ENCODE data around the gene PIEZO1.
"Not testable (repeated sequence)": the region's sequence is repeated elsewhere in the genome, so short reads cannot be mapped to it uniquely, and the experiment has no call there.

Gene PIEZO1

GRCh38 chr16:88785106-88785924 is at the start of gene PIEZO1:
PIEZO1 (minus strand) TSS chr16:88785220; CDS start chr16:88784964, 256 bp downstream.
- DNase-seq (ENCODE audit: low spot score): peak; percentile 66

GRCh38 chr16:88834670-88835069 is 49.6 kb upstream of the PIEZO1 start:
- DNase-seq (ENCODE audit: low spot score): no peak

DNA sequence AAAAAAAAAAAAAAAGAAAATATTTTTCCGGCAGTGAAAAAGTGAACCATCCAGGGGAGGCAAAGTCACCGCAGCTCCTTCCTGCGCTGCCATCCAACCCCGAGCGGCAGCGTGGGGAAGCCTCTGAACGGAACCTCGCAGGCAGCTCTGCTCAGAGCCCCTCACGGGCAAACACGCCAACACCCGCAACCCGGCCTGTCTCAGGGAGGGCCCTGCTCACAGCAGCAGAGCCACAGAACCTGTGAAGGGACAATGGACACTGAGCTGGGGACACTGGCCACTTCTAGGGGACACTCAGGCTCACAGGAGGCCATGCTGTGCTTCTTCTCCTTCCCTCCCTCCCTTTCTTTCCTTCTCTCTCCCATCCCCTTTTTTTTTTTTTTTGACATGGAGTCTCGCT is 48.1 kb upstream of the PIEZO1 start:
- DNase-seq (ENCODE audit: low spot score): no peak

- no peak for DNase-seq (ENCODE audit: low spot score)
Observed at GRCh38 chr16:88831838-88832237, 46.8 kb upstream of the PIEZO1 start.

- no peak for DNase-seq (ENCODE audit: low spot score)
Observed at GRCh38 chr16:88830783-88831182, 45.8 kb upstream of the PIEZO1 start.

DNA sequence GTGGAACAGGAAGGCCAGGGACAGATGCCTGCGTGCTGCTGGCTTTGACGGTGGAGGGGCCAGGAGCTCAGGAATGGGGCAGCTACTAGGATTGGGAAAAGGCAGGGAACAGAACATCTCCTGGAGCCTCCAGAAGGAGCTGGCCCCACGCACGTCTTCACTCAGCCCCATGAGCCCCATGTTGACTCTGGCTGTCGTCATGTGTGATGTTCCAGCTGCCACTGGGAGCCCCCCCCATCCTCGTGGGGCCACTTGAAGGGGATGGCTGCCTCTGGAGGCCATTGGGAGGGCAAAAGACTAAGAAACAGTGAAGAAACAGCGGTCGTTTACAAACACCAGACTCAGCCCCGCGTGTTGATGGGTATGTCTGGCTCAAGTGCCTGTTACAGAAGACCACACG is 45.2 kb upstream of the PIEZO1 start:
- DNase-seq (ENCODE audit: low spot score): no peak

GRCh38 chr16:88828711-88829110 is 43.7 kb upstream of the PIEZO1 start:
- peak; percentile 34 for DNase-seq (ENCODE audit: low spot score)

DNA sequence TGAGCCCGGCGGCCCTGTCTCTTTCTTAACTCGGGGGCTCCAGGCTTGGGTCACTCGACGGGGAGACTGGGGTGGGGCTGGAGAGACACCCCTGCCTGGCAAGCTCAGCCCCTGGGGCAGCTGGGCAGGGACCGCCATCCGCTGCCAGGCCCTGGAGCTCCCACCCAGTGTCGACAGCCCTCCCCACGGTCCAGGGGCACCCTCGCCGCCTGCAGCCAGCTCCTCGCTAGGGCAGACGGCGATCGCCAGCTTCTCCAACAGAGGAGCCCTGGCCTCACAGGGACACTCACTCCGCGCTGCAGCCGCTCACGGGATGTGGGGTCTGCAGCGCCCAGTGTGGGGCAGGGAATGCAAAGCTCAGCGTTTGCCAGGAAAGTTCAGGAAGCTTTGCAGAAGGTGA is 42.7 kb upstream of the PIEZO1 start:
- DNase-seq (ENCODE audit: low spot score): no peak

DNA sequence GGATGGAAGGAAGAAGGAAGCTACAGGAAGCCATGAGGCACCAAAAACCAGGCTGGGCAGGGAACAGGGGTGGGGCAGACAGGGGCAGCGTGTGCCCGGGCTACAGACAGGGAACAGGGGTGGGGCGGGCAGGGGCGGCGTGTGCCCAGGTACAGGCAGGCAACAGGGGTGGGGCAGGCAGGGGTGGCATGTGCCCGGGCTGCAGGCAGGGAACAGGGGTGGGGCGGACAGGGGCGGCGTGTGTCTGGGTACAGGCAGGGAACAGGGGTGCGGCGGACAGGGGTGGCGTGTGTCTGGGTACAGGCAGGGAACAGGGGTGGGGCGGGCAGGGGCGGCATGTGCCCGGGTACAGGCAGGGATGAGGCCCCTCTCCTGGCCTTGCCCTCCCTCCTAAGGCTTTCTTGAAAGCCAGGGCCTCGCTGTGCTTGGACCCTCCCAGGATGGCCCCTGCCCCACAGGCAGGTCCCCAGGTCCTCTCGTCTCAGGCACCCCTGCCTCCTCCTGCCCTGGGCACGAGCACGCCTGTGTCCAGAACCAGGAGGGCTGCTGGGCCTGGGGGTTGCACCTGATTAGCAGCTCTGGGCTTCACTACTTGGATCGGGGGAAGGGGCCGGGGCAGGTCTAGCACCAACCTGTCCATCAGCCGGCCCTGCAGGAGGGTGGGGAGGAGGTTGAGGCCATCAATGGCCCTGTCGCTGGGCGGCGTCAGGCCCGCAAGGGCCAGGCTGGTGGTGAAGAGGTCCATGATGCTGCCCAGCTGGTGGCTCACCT is 41.2 kb upstream of the PIEZO1 start:
- no peak for DNase-seq (ENCODE audit: low spot score)

DNA sequence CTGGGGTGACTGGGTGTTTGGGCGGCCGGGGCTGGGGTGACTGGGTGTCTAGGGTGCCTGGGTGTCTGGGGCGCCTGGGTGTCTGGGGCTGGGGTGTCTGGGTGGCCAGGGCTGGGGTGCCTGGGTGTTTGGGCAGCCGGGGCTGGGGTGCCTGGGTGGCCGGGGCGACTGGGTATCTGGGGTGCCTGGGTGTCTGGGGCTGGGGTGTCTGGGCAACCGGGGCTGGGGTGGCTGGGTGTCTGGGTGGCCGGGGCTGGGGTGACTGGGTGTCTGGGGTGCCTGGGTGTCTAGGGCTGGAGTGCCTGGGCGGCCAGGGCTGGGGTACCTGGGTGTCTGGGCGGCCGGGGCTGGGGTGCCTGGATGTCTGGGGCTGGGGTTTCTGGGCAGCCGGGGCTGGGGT is 40.1 kb upstream of the PIEZO1 start:
- no peak for DNase-seq (ENCODE audit: low spot score)

DNA sequence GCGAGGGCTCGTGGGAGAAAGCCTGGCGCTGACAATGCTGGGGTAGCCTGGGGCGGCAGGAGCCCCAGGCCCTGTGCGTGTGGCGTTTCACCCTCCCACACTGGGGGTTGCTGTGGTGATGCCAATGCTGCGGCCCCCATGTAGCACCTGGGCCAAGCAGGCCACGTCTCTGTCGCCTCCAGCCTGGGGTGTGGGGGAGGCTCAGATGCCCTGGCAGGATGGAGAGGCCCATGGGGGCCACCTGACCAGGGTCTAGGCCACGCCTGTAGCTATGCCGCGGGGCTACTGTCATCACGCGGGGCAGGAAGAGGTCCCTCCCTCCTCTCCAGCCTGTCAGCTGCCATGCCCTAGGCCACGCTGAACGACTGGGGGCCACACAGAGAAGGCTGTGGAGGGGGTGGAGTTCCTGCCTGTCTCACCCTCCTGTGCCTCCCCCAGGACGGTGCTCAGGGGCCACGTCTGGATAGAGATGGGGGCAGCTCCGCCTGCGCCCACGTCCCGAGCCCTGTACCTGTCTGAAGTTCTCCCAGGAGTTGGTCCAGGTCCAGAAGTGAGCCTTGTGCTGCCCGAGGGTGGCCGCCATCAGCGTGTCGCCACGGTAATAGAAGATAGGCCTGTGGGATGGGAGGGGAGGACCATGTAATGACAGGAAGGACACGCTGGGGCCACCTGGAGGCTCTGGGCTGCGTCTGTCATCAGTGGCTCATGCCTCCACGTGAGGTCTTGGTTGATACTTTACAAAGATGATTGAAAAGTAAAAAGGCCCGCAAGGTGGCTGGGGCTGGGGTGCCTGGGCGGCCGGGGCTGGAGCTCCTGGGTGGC is 39.4 kb upstream of the PIEZO1 start:
- no peak for DNase-seq (ENCODE audit: low spot score)

DNA sequence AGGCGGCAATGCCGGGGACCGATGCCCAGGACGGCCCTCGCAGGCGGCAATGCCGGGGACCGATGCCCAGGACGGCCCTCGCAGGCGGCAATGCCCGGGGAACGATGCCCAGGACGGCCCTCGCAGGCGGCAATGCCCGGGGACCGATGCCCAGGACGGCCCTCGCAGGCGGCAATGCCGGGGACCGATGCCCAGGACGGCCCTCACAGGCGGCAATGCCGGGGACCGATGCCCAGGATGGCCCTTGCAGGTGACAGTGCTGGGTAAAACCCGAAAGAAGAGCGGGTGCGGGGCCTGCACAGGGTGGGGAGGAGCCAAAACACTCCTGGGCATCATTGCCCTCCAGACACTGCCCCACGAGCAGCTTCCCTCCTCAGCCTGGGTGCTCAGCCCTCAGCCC is 38.6 kb upstream of the PIEZO1 start:
- not testable (repeated sequence) for DNase-seq (ENCODE audit: low spot score)

DNA sequence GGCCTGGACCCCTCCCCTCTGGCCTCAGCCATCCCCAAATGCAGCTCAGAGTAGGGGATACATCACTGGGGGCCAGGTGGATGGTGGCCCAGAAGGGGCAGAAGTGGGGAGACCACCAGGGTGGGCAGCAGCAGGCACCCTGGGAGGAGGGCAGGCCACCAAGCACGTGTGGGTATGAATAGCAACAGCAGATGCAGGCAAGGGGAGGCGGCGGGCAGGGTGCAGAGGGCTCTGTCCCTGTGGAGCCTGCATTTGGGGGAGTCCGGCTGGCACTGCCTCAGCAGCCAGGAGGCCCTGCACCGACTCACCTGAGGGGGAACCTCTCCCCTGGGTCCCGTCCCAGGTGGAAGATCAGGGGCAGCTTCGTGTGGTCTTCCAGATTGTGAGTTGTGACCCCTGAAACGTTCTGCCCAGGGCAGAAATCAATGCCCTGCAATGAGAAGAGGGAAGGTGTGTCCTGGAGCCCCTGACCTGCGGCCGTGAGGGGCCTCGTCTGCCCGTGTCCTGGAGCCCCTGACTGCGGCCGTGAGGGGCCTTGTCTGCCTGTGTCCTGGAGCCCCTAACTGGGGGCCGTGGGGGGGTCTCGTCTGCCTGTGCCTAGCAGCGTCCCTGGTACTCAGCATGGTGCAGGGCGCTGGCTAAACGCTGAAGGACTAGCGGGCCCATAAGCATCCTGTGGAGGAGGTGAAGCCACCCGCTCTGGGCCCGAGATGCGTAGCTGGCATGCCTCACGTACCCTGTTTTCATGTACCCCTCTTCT is 37.4 kb upstream of the PIEZO1 start:
- DNase-seq (ENCODE audit: low spot score): no peak

DNA sequence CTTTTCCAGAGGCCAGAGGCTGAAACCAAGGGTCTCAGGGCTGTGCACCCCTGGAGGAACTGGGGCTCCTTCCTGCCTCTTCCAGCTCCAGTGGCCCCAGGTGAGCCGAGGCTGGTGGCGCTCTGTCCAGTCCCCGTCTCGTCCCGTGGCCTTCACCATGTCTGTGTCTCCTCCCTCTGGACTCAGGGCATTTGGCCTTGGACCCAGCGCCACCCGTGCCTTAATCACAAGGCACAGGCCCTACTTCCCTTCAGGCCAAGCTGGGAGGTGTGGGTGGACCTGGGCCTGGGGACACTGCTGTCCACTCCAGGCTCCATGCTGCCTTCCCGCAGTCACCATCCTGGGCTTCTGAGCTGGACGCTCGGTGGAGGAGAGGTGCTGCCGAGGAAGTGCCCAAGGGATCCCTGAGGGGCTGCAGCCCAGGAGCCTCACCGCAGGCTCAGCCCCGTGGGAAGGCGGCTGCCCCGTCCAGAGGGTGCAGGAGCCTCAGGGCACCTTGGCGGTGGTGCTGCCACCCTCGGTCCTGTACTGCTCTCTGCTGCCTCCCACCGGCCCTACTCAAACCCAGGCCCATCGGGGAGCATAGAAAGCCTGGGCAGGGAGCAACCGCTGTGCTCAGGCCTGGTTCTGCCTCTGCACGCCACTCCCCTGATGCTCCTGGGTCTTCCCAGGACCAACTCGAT is 36.3 kb upstream of the PIEZO1 start:
- DNase-seq (ENCODE audit: low spot score): no peak

DNA sequence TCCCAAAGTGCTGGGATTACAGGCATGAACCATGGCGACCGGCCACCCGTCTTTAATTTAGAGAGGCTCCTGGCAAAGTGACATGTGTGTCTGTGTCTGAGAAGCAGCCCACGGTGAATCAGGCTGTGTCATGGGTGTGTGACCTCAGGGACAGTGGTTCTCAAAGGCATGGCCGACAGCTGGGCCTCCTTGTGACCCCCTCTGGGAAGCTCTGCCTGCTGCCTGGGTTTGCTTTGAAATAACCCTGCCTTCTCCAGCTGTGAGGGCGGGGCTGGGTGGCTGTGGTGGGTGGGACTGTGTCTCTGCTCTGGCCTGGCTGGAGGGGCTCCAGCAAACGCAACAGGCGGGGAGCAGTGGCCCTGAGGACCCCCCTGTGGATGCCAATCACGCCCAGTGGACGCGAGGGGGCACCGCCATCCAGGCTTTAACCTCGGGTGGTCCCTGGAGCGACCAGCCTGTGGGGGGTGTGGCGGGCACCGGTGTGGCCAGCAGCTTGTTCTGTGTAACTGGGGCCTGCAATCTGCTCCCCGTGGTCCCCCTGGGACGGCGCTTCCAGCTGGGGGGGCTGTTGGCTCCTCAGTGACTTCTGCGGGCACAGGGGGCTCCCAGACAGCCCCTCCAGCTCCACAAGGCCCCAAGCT is 35.5 kb upstream of the PIEZO1 start:
- no peak for DNase-seq (ENCODE audit: low spot score)

DNA sequence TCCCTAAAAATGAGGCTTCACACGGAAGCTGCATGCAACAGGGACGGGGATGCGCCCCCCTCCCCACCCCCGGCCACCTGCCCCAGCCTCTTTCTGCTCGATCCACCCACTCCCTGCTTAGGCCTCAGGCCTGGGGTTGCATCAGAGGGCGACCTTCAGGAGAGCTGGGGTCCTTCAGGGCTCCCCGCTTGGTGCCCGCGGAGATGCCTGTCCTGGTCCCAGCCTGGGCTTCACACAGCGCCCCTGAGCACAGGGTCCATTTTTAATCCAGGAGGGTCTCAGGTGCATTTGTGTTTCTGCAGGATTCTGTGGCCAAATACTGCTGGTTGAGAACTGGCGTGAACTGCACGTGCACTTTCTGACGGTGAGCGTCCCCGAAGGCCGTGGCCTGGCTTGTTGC is 34.1 kb upstream of the PIEZO1 start:
- no peak for DNase-seq (ENCODE audit: low spot score)

- no peak for DNase-seq (ENCODE audit: low spot score)
Observed at GRCh38 chr16:88818575-88818874, 33.5 kb upstream of the PIEZO1 start.

GRCh38 chr16:88817785-88818574 is 33.0 kb upstream of the PIEZO1 start:
- DNase-seq (ENCODE audit: low spot score): no peak

DNA sequence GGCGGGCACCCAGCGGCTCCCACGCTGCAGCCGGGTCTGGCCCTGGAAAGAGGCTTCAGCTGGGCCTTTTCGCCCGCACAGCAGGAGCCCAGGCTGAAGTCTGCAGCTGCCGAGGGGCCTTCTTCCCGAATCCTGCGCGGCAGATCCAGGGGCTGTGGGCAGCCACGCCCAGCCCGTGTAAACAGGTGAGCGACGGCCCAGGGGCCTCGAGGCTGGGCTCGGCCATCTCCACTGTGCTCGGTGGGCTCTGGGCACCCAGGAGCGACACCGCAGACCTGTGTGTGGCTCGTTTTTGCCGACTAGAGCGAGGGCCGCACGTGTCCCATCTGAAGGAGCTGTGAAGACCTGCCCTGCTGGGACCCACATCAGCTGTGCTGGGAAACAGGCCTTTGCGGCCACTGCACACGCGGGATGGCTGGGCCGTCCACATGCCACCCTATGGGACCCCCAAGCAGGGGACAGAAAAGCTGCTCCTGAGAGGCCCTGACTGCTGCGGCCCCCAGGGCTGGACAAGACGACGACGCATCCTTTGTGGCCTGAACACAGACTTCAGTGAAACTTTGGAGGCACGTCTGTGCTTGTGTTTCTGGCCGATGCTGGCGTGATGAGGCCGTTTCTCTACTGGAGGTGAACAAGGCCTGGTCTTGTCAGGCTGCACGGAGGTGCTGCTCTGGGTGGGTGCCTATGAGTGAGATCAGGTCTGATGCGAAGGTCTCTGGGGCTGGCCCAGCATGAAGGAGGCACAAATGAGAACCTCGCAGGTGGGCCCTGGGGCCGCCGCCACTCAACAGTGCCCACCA is 31.9 kb upstream of the PIEZO1 start:
- DNase-seq (ENCODE audit: low spot score): no peak
